Endothelial cell of umbilical vein (primary cell): ENCODE measurements around the gene PLEKHB2. TPM values are rescaled to one million over a fixed set of nuclear protein-coding genes. Genes with fewer than 3 reads are reported as not detected.

Experiments used
- BruUV-seq: library from RNA; stranded (reverse); fragments of 400-500 nt; replicated peaks from 2 replicates; lab custom pipeline; 2021; lab: Mats Ljungman, UMichigan
- CTCF ChIA-PET: fragments of 300-600, 350-600 bp; sonication (Branson Sonifier 250); formaldehyde crosslinking; loops from one replicate; lab custom pipeline; 2021; ENCODE audit warnings: antibody characterized with exemption, inconsistent platforms; lab: Charles Lee
- POLR2A ChIA-PET: fragments of 300-600, 350-600 bp; sonication (Branson Sonifier 250); formaldehyde crosslinking; loops from one replicate; lab custom pipeline; 2021; ENCODE audit warnings: antibody characterized with exemption, inconsistent platforms; lab: Charles Lee
- DNase-seq: peaks from one replicate; pipeline ENCODE4 v3.0.0-alpha.2; 2011; ENCODE audit warnings: low read depth, low spot score
- FAIRE-seq: peaks from 2 replicates; lab custom pipeline; 2011; peaks lifted over from hg19 to GRCh38; lab: Jason Lieb, UNC
- H2AFZ ChIP-seq: 2 replicates; pipeline ENCODE4 v1.6.0; 2012; ENCODE audit warnings: low read depth, low read length, control low read depth, inconsistent platforms
- H3K27ac ChIP-seq: 2 replicates; pipeline ENCODE4 v1.5.1; 2011; ENCODE audit warnings: low read depth, mild to moderate bottlenecking, control low read depth, low read length, moderate library complexity; ENCODE audit not compliant: insufficient read depth
- H3K27me3 ChIP-seq, 2 experiments: 2 replicates each; pipeline versions ENCODE4 v1.6.0 to v1.6.1; 2011; ENCODE audit warnings: low read length in 2 of 2, mixed read lengths in 1 of 2; ENCODE audit not compliant: control insufficient read depth in 2 of 2, insufficient read depth in 2 of 2
- H3K36me3 ChIP-seq, 2 experiments: 2 replicates in 1 of 2; 3 replicates in 1 of 2; pipeline ENCODE4 v1.5.1; 2011; ENCODE audit warnings: low read length in 2 of 2, mild to moderate bottlenecking in 1 of 2, moderate library complexity in 1 of 2; ENCODE audit not compliant: control insufficient read depth in 2 of 2, insufficient read depth in 2 of 2; ENCODE audit errors: extremely low read depth in 1 of 2
- H3K4me1 ChIP-seq: 3 replicates; pipeline ENCODE4 v1.5.1; 2011; ENCODE audit warnings: mild to moderate bottlenecking, low read length; ENCODE audit not compliant: control insufficient read depth, insufficient read depth; ENCODE audit errors: extremely low read depth
- H3K4me2 ChIP-seq: 2 replicates; pipeline ENCODE4 v1.6.1; 2011; ENCODE audit warnings: low read length, control low read depth, mixed read lengths; ENCODE audit not compliant: insufficient read depth
- H3K4me3 ChIP-seq, 3 experiments: fragments of 200-600 bp in 1 of 3; sonication (generic), shearing (Covaris generic) in 1 of 3; replicated peaks in 1 of 3; 2 replicates each; pipeline ENCODE4 v1.5.1; 2011 to 2016; ENCODE audit warnings: control low read depth in 3 of 3, low read length in 3 of 3, mild to moderate bottlenecking in 2 of 3, inconsistent platforms in 1 of 3, low read depth in 1 of 3, moderate library complexity in 1 of 3; ENCODE audit not compliant: insufficient read depth in 1 of 3
- H3K79me2 ChIP-seq: 2 replicates; pipeline ENCODE4 v1.6.0; 2012; ENCODE audit warnings: low read length, inconsistent platforms; ENCODE audit not compliant: control insufficient read depth, insufficient read depth
- H3K9ac ChIP-seq: replicated peaks from 2 replicates; pipeline ENCODE3; 2011; ENCODE audit warnings: low read length, control low read depth; ENCODE audit not compliant: insufficient read depth; ENCODE audit errors: extremely low read depth
- H3K9me1 ChIP-seq: replicated peaks from 3 replicates; pipeline ENCODE4 v1.6.0; 2011; ENCODE audit warnings: mild to moderate bottlenecking, low read length; ENCODE audit not compliant: control insufficient read depth, insufficient read depth; ENCODE audit errors: extremely low read depth
- H3K9me3 ChIP-seq: replicated peaks from 2 replicates; pipeline ENCODE4 v1.5.1; 2012; ENCODE audit warnings: low read length, inconsistent platforms; ENCODE audit not compliant: control insufficient read depth, insufficient read depth
- H4K20me1 ChIP-seq: replicated peaks from 2 replicates; pipeline ENCODE3; 2011; ENCODE audit warnings: mild to moderate bottlenecking, low read length; ENCODE audit not compliant: control insufficient read depth, insufficient read depth; ENCODE audit errors: extremely low read depth
- CTCF ChIP-seq, 2 donors: IDR thresholded peaks; 1 replicate in 1 of 2; 2 replicates in 1 of 2; pipeline ENCODE4 v1.5.1; 2011; ENCODE audit warnings: low read length in 2 of 2, mild to moderate bottlenecking in 2 of 2, moderate library complexity in 2 of 2, control low read depth in 1 of 2, inconsistent platforms in 1 of 2, low read depth in 1 of 2; ENCODE audit not compliant: insufficient read depth in 1 of 2; ENCODE audit errors: extremely low read depth in 1 of 2
- EZH2 ChIP-seq: IDR thresholded peaks from 2 replicates; pipeline ENCODE4 v1.6.1; 2012; ENCODE audit warnings: borderline replicate concordance, low read depth, mild to moderate bottlenecking, moderate library complexity, low read length, inconsistent platforms; ENCODE audit not compliant: severe bottlenecking
- FOS ChIP-seq: IDR thresholded peaks from 2 replicates; pipeline ENCODE4 v1.6.1; 2011; ENCODE audit warnings: mild to moderate bottlenecking, low read length, moderate library complexity, borderline replicate concordance; ENCODE audit not compliant: insufficient read depth
- GATA2 ChIP-seq: IDR thresholded peaks from 2 replicates; pipeline ENCODE4 v1.7.0; 2011; ENCODE audit warnings: low read depth, mild to moderate bottlenecking, moderate library complexity, mixed read lengths, low read length; ENCODE audit not compliant: insufficient read length, insufficient read depth
- JUN ChIP-seq: IDR thresholded peaks from 2 replicates; pipeline ENCODE4 v1.6.1; 2011; ENCODE audit warnings: borderline replicate concordance, low read depth; ENCODE audit not compliant: insufficient read length, insufficient read depth
- MAX ChIP-seq: IDR thresholded peaks from 2 replicates; pipeline ENCODE4 v1.6.1; 2011; ENCODE audit not compliant: insufficient read depth, insufficient read length
- MYC ChIP-seq: IDR thresholded peaks from one replicate; pipeline ENCODE4 v1.6.1; 2011; ENCODE audit warnings: mild to moderate bottlenecking, low read depth, low read length
- POLR2A ChIP-seq: IDR thresholded peaks from 2 replicates; pipeline ENCODE4 v1.6.1; 2012; ENCODE audit warnings: low read depth, mild to moderate bottlenecking, control low read depth, low read length
- POLR2AphosphoS5 ChIP-seq: IDR thresholded peaks from 2 replicates; pipeline ENCODE4 v1.6.1; 2012; ENCODE audit warnings: low read depth, mild to moderate bottlenecking, control low read depth, low read length, moderate library complexity; ENCODE audit not compliant: insufficient read depth
- dilution Hi-C: fragments of 300-500 bp; cut with MboI; formaldehyde crosslinking; loops from one replicate; pipeline ENCODE4 v1.15.0; 2019; ENCODE audit warnings: low sequenced_read_pairs; ENCODE audit not compliant: extremely low pct_ligation_motif_present
- intact Hi-C: fragments of 100-400 bp; cut with micrococcal nuclease; formaldehyde crosslinking; loops from one replicate; pipeline ENCODE4 v1.10.0; 2022
- polyA plus RNA-seq, 4 experiments: library from polyadenylated mRNA; depleted of rRNA in 3 of 4; stranded (reverse) in 3 of 4; unstranded in 1 of 4; fragments of >200 nt; gene quantifications; 2 replicates each; pipeline versions ENCODE4 v1.2.1 to v1.2.3, GENCODE V29; 2011 to 2012; ENCODE audit warnings: missing spikeins in 1 of 4
- total RNA-seq: library from RNA; stranded (reverse); gene quantifications from 2 replicates; pipeline ENCODE4 v1.2.3, GENCODE V29; 2021

PLEKHB2 gene
- total and polyA plus RNA-seq, 2 donors (not counting 3 experiments of a cell fraction or from before 2014, with no cell fraction given) = 56.5 to 56.8 TPM

- Histone ChIP-seq H2AFZ (no peak overlapping the region), H3K79me2 (peaks cover 86% of the 10 kb centered on the region), H3K27ac (no peak overlapping the region), H3K9ac (no peak overlapping the region), H3K9me3 (no peaks in the 10 kb centered on the region), H3K36me3 (peaks cover 22 to 29% of the 10 kb centered on the region in 2 experiments), H4K20me1 (peaks cover 9% of the 10 kb centered on the region), H3K4me1 (peaks cover 11% of the 10 kb centered on the region), H3K4me2 (no peak overlapping the region), H3K9me1 (no peaks in the 10 kb centered on the region), H3K27me3 (no peaks in the 10 kb centered on the region), H3K4me3 (no peak overlapping the region)
- ChIA-PET POLR2A (no interaction called here), CTCF (no interaction called here)
- DNase-seq (no peak), FAIRE-seq (no peak)
- BruUV-seq = no TSS peak
- dilution Hi-C loops (no loop called here), intact Hi-C loops (no loop called here)
- no peak for TF ChIP-seq FOS
- no peak for TF ChIP-seq JUN
- no peak for TF ChIP-seq CTCF (IDR thresholded peaks at IDR 0.05; ENCODE audit: extremely low read depth in 1 of 2, insufficient read depth in 1 of 2, low read depth in 1 of 2, low read length in 2 of 2)
- no peak for TF ChIP-seq MYC
- TF ChIP-seq POLR2A = no peak
- no peak for TF ChIP-seq GATA2
- TF ChIP-seq MAX = no peak
- no peak for TF ChIP-seq EZH2
- TF ChIP-seq POLR2AphosphoS5 = no peak
Measured at GRCh38 chr2:131081190-131081589, 23.9 kb upstream of the PLEKHB2 start.
